Activated CD8-positive, alpha-beta T cell treated with anti-CD3 and anti-CD28 coated beads for 36 hours (primary cell): Measurements from ENCODE around the gene MAST4. TPM values are rescaled to one million over a fixed set of nuclear protein-coding genes. Genes with fewer than 3 reads are reported as not detected.

Experiments
- ATAC-seq: fragments of 200-7000 bp; cut with Tn5 transposase; one replicate; pipeline ENCODE4 v1.10.0; 2021; ENCODE audit warnings: mild to moderate bottlenecking, moderate library complexity
- CTCF ChIA-PET: fragments of 350-600 bp; sonication (Branson Sonifier 250); formaldehyde crosslinking; loops from one replicate; lab custom pipeline; 2021; ENCODE audit warnings: antibody characterized with exemption; lab: Charles Lee
- POLR2A ChIA-PET: fragments of 350-600 bp; sonication (Branson Sonifier 250); formaldehyde crosslinking; loops from one replicate; lab custom pipeline; 2021; ENCODE audit warnings: antibody characterized with exemption; lab: Charles Lee
- DNase-seq: peaks from one replicate; pipeline ENCODE4 v3.0.0-alpha.2; 2020
- H3K27ac Mint-ChIP-seq: one replicate; pipeline ENCODE4 v1.8.0; 2021; ENCODE audit warnings: mild to moderate bottlenecking, mixed read lengths
- H3K27me3 Mint-ChIP-seq: one replicate; pipeline ENCODE4 v1.8.0; 2021; ENCODE audit warnings: mixed read lengths
- H3K36me3 Mint-ChIP-seq: one replicate; pipeline ENCODE4 v1.8.0; 2021; ENCODE audit warnings: low read depth, mixed read lengths
- H3K4me1 Mint-ChIP-seq: one replicate; pipeline ENCODE4 v1.8.0; 2021; ENCODE audit warnings: low read depth, mixed read lengths
- H3K4me3 Mint-ChIP-seq: one replicate; pipeline ENCODE4 v1.8.0; 2021; ENCODE audit warnings: mild to moderate bottlenecking, moderate library complexity, mixed read lengths
- H3K9me3 Mint-ChIP-seq: one replicate; pipeline ENCODE4 v1.8.0; 2021; ENCODE audit warnings: mixed read lengths
- CTCF ChIP-seq: fragments of 200-600 bp; IDR thresholded peaks from one replicate; pipeline ENCODE4 v1.8.0; 2022; ENCODE audit warnings: antibody characterized with exemption, mild to moderate bottlenecking
- intact Hi-C: fragments of 100-400 bp; cut with micrococcal nuclease; formaldehyde crosslinking; loops from one replicate; pipeline ENCODE4 v1.10.0; 2022
- total RNA-seq, 2 experiments: library from RNA; stranded (reverse); gene quantifications; one replicate each; pipeline ENCODE4 v1.2.3, GENCODE V29; 2021

The MAST4 gene
- total RNA-seq, 2 experiments from 2014 or later = 7.6 to 10.0 TPM

GRCh38 chr5:66860199-66860975, 264.2 kb downstream of the MAST4 start:
- DNase-seq (no peak), ATAC-seq (no peak)
- no peaks in the 10 kb centered on the region for H3K9me3 Mint-ChIP-seq
- H3K27me3 Mint-ChIP-seq = peaks cover 17% of the 10 kb centered on the region
- intact Hi-C loops = loop anchor here (5.0 kb wide), 1 partner anchor 48 kb away; no protein-coding TSS in a partner anchor
- H3K4me3 Mint-ChIP-seq = no peak overlapping the region
- H3K36me3 Mint-ChIP-seq = no peaks in the 10 kb centered on the region
- H3K27ac Mint-ChIP-seq = no peak overlapping the region
- POLR2A ChIA-PET = interaction anchor here (0.9 kb wide), 1 partner anchor 38 kb away, joined by 3 read pairs; no protein-coding TSS in a partner anchor
- no peak for TF ChIP-seq CTCF
- CTCF ChIA-PET = interaction anchor here (6.3 kb wide), 1 partner anchor 42 kb away, joined by 59 read pairs; no protein-coding TSS in a partner anchor
- no peaks in the 10 kb centered on the region for H3K4me1 Mint-ChIP-seq

- CTCF ChIA-PET = interaction anchor here (6.3 kb wide), 1 partner anchor 43 kb away, joined by 59 read pairs; no protein-coding TSS in a partner anchor
- no peak for TF ChIP-seq CTCF
- POLR2A ChIA-PET = no interaction called here
- intact Hi-C loops = loop anchor here (5.0 kb wide), 1 partner anchor 49 kb away; no protein-coding TSS in a partner anchor
- DNase-seq (no peak), ATAC-seq (no peak)
- H3K27me3 Mint-ChIP-seq = peaks cover 17% of the 10 kb centered on the region
- H3K4me3 Mint-ChIP-seq = no peak overlapping the region
- H3K27ac Mint-ChIP-seq = no peak overlapping the region
- no peaks in the 10 kb centered on the region for H3K4me1 Mint-ChIP-seq
- H3K9me3 Mint-ChIP-seq = no peaks in the 10 kb centered on the region
- H3K36me3 Mint-ChIP-seq = no peaks in the 10 kb centered on the region
Observed at GRCh38 chr5:66861402-66861801, 265.2 kb downstream of the MAST4 start.

DNA sequence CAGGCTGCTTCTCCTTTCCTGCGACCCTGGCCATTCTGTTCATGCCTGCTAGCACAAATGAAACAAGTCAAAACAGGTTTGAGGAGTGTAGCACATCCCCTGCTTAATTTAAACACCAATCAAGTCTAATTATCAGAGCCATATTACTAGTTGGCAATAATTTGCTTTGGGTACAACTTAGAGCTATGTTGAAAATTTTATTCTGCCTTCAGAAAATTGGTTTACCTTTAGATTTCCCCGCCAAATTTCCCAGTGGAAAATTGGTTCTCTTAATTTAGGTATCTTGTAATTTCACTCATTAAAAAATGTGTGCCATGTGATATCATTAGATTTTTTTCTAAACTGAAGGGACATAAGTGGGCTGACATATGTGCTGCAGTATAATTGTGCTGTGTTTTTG, 265.8 kb downstream of the MAST4 start:
- CTCF ChIA-PET = interaction anchor here (6.3 kb wide), 1 partner anchor 44 kb away, joined by 59 read pairs; no protein-coding TSS in a partner anchor
- TF ChIP-seq CTCF = no peak

DNA sequence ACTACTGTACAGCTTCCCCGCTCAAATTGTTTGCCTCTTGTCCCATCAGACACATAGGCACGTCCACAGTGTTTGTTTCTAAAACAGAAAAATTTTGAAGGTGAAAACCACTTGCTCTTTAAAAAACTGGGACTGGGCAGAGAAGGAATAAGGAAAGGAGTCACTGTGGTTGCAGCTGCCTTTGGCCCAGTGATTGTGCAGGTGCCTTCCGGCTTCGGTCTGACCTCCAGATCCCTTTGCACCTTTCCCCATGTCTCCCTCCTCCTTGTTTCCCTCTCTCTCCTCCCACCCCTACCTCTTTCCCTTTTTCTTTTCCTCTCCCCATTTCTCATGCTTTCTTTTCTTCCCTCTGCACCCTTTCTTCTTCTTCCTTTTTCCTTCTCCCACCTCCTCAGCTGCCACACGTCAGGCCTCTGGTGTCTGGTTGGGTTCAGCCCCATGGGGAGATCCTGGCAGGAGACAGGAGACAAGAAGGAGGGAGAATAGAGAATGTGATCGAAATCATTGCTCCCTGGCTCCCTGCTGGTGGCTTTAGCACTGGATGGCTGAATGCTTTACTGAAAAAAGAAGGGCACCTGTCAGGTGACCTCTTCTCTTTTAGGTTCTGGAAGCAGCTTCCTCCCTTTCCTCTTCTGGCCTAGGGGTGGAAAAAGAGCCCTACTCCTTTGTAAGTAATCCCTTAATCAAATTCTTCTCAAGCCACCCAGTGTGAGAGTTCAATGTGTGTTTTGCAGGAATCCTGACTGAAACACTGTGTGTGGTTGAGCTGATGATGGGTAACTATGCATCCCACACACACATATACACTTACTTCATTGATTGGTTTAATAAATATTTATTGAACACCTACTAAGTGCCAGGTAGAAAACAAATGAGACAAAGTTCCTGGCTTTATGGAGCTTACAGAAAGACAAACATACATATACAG, 267.3 kb downstream of the MAST4 start:
- ChIA-PET POLR2A (interaction anchor here (1.0 kb wide), 1 partner anchor 59 kb away, joined by 3 read pairs; no protein-coding TSS in a partner anchor), CTCF (interaction anchor here (0.8 to 6.3 kb wide), 8 partner anchors 8 to 102 kb away, joined by 3 to 59 read pairs (median 3); no protein-coding TSS in a partner anchor)
- ATAC-seq (no peak), DNase-seq (no peak)
- intact Hi-C loops = loop anchor here (5.0 kb wide), 1 partner anchor 51 kb away; no protein-coding TSS in a partner anchor
- Mint-ChIP-seq H3K4me1 (no peaks in the 10 kb centered on the region), H3K9me3 (no peaks in the 10 kb centered on the region), H3K27ac (no peak overlapping the region), H3K27me3 (peaks cover 13% of the 10 kb centered on the region), H3K4me3 (no peak overlapping the region), H3K36me3 (no peaks in the 10 kb centered on the region)
- TF ChIP-seq CTCF = no peak

More for the DNA sequence above, 265.8 kb downstream of the MAST4 start:
- H3K27ac Mint-ChIP-seq = no peak overlapping the region
- no peaks in the 10 kb centered on the region for H3K4me1 Mint-ChIP-seq
- H3K36me3 Mint-ChIP-seq = no peaks in the 10 kb centered on the region
- POLR2A ChIA-PET = no interaction called here
- H3K27me3 Mint-ChIP-seq = peaks cover 15% of the 10 kb centered on the region
- intact Hi-C loops = loop anchor here (5.0 kb wide), 1 partner anchor 50 kb away; no protein-coding TSS in a partner anchor
- DNase-seq = no peak
- ATAC-seq = no peak
- H3K4me3 Mint-ChIP-seq = no peak overlapping the region
- H3K9me3 Mint-ChIP-seq = no peaks in the 10 kb centered on the region
